Nephron progenitor cell (in vitro differentiated cells): ENCODE measurements around the gene ATG2B.
A peak's percentile ranks its signal among the peaks of the same experiment; 100 is the strongest.

Experiments used
- DNase-seq: peaks from one replicate; pipeline ENCODE4 v3.0.0; 2021
- H3K27ac Mint-ChIP-seq: 2 replicates; pipeline ENCODE4 v1.8.0; 2021; ENCODE audit warnings: mild to moderate bottlenecking, moderate library complexity, mixed read lengths
- H3K27me3 Mint-ChIP-seq: 2 replicates; pipeline ENCODE4 v1.8.0; 2021; ENCODE audit warnings: mild to moderate bottlenecking, low read depth, mixed read lengths; ENCODE audit not compliant: poor library complexity
- H3K36me3 Mint-ChIP-seq: 2 replicates; pipeline ENCODE4 v1.8.0; 2021; ENCODE audit warnings: low read depth, mixed read lengths
- H3K4me1 Mint-ChIP-seq: 2 replicates; pipeline ENCODE4 v1.8.0; 2021; ENCODE audit warnings: mixed read lengths
- H3K4me3 Mint-ChIP-seq: 2 replicates; pipeline ENCODE4 v1.8.0; 2021; ENCODE audit warnings: mild to moderate bottlenecking, moderate library complexity, mixed read lengths
- H3K9me3 Mint-ChIP-seq: 2 replicates; pipeline ENCODE4 v1.8.0; 2021; ENCODE audit warnings: mild to moderate bottlenecking, moderate library complexity, mixed read lengths
- TF ChIP-seq, protein P1 (sequence below): fragments of 200-600 bp; sonication (generic); IDR thresholded peaks from 2 replicates; pipeline ENCODE4 v1.5.0; 2021; ENCODE audit warnings: antibody characterized with exemption

The ATG2B gene

DNA sequence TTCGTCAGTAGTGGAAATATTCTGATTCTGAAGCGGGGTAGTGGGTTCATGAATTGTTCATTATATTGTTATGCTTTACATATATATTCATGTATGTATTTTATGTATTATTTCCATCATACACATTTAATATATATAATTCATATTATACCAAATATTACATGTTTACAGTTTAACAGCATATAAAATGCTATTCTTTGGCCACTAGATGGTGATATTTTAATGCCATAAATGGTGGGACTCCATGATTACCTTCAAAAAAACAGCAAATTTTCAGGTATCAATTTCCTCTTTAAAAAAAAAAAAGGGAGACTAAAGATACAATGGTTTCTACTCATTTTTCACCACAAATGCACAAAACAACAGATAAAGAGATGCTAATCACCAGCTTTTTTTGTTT, 66.1 kb downstream of the ATG2B start:
- peaks cover 20% of the 10 kb centered on the region for H3K36me3 Mint-ChIP-seq
- H3K9me3 Mint-ChIP-seq, result no peaks in the 10 kb centered on the region
- H3K27me3 Mint-ChIP-seq, result no peaks in the 10 kb centered on the region
- no peak for DNase-seq
- no peaks in the 10 kb centered on the region for H3K4me1 Mint-ChIP-seq
- TF ChIP-seq, protein P1, sequence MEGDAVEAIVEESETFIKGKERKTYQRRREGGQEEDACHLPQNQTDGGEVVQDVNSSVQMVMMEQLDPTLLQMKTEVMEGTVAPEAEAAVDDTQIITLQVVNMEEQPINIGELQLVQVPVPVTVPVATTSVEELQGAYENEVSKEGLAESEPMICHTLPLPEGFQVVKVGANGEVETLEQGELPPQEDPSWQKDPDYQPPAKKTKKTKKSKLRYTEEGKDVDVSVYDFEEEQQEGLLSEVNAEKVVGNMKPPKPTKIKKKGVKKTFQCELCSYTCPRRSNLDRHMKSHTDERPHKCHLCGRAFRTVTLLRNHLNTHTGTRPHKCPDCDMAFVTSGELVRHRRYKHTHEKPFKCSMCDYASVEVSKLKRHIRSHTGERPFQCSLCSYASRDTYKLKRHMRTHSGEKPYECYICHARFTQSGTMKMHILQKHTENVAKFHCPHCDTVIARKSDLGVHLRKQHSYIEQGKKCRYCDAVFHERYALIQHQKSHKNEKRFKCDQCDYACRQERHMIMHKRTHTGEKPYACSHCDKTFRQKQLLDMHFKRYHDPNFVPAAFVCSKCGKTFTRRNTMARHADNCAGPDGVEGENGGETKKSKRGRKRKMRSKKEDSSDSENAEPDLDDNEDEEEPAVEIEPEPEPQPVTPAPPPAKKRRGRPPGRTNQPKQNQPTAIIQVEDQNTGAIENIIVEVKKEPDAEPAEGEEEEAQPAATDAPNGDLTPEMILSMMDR, result peak; percentile 34
- H3K27ac Mint-ChIP-seq, result no peak overlapping the region
- H3K4me3 Mint-ChIP-seq, result no peak overlapping the region

DNA sequence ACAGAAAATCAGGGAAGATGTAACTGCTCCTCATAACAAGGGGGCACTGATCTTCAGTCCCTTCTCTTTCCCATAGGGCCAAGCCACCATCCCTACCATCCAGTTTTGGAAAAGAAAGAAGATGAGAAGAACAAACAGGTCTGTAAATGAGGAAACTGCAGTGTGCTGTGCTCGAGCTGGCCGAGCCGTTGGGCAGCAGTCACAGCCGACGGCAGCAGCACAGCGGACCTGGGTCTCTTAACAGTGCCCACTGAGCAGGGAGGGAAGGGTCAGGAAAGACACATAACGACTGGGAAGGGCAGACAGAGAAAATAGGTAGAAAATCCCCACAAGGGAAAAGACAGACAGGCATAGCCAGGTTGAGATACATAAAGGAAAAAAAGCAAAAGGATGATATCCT, 68.9 kb downstream of the ATG2B start:
- Mint-ChIP-seq H3K9me3 (no peaks in the 10 kb centered on the region), H3K4me1 (no peaks in the 10 kb centered on the region), H3K27ac (no peak overlapping the region), H3K4me3 (no peak overlapping the region), H3K36me3 (peaks cover 29% of the 10 kb centered on the region), H3K27me3 (no peaks in the 10 kb centered on the region)
- no peak for DNase-seq
- TF ChIP-seq, protein P1, result no peak

DNA sequence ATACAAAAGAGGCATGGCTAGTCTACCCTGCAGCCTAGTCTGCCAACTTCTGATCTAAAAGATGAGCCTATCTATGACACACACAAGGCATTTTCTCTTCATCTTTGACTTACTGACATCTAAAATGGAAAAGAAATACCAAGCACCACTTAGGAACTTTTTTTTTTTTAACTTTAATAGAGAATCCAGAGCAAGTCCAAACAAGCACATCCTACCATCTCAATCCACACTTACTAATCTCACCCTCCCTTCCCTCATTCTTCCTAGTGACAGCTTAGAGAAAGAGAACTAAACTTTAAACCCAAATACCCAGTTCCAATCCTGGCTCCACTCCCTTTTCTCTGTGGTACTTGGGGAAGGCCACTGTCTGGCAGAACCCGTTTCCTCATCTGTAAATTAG, 75.3 kb downstream of the ATG2B start:
- Mint-ChIP-seq H3K27me3 (no peaks in the 10 kb centered on the region), H3K27ac (peak overlapping the region; percentile 64), H3K36me3 (peaks cover 60% of the 10 kb centered on the region), H3K4me1 (peaks cover 5% of the 10 kb centered on the region), H3K9me3 (no peaks in the 10 kb centered on the region), H3K4me3 (no peak overlapping the region)
- TF ChIP-seq, protein P1, result no peak
- DNase-seq, result no peak

DNA sequence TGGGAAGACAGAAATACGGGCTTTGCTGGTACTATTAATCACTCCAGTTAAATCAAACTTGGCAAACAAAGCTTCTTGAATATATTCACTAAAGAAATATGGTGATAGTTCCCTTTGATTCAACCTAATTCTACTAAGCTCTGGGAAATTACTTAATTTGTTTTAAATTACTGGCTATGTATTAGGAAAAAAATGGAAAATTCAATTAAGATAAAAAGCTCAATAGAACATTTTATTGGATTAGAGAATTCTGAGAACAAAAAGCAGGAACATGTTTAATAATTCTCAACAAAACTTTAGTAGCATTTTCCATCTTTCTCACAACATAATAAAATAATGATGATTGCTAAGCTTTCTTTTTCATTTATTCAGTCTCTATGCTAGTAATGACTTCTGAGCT, 76.9 kb downstream of the ATG2B start:
- Mint-ChIP-seq H3K4me1 (peaks cover 5% of the 10 kb centered on the region), H3K4me3 (no peak overlapping the region), H3K27me3 (no peaks in the 10 kb centered on the region), H3K9me3 (no peaks in the 10 kb centered on the region), H3K36me3 (peaks cover 55% of the 10 kb centered on the region), H3K27ac (no peak overlapping the region)
- no peak for DNase-seq
- TF ChIP-seq, protein P1, result no peak

DNA sequence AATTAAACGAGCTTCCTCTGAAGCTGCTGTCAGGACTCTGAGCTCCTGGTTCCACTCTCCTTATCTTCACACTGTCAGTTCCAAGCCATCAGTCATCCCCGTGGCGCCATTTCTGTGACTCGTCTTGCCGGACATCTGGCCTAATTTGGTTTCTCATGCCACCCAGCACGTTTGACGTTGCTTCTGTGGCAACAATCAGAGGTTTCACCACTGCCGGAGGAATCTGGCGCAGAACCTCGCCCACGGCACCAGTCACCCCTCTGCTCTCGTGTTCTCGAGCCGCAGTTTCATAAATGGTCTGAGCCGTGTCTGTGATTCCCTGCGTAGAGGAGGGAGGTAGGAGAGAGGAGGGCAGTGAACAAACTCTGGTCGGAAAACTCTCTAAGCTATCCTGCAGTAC, 77.5 kb downstream of the ATG2B start:
- Mint-ChIP-seq H3K4me3 (no peak overlapping the region), H3K9me3 (no peaks in the 10 kb centered on the region), H3K4me1 (peaks cover 5% of the 10 kb centered on the region), H3K27ac (peak overlapping the region; percentile 68), H3K27me3 (no peaks in the 10 kb centered on the region), H3K36me3 (peaks cover 54% of the 10 kb centered on the region)
- DNase-seq, result no peak
- TF ChIP-seq, protein P1, result no peak

DNA sequence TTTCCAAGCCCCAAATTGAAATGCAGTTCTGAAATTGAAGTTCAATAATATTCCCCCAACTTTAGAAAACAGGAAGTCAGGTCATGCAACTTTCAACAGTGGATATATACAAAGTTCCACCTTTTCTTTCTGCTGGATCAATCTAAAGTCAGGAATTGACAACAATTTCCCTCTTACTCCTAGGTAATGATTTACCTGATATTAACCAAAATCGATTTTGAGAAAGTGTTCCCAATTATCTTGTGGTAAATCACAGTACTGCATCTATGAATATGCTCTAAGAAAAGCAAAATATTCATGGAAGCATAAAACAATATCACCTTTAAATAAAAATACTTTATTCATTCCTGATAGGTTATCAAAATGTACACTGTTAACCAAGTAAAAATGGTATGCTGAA, 78.7 kb downstream of the ATG2B start:
- no peak for DNase-seq
- Mint-ChIP-seq H3K36me3 (peaks cover 45% of the 10 kb centered on the region), H3K27ac (no peak overlapping the region), H3K4me3 (no peak overlapping the region), H3K27me3 (no peaks in the 10 kb centered on the region), H3K9me3 (no peaks in the 10 kb centered on the region), H3K4me1 (peaks cover 5% of the 10 kb centered on the region)
- TF ChIP-seq, protein P1, result no peak
